ENCODE data around the gene PTPRT. TPM values are rescaled to one million over a fixed set of nuclear protein-coding genes. Genes with fewer than 3 reads are reported as not detected.

PTPRT gene
- total RNA-seq, 1 donor from 2014 or later, result not detected

GRCh38 chr20:43052532-43052931, 137.2 kb downstream of the PTPRT start:
- peaks cover 6% of the 10 kb centered on the region for H3K9me3 Mint-ChIP-seq (ENCODE audit: low read depth)
- no peaks in the 10 kb centered on the region for H3K27me3 Mint-ChIP-seq (ENCODE audit: low read depth)
- no peak overlapping the region for H3K27ac Mint-ChIP-seq (ENCODE audit: unreplicated experiment)
- DNase-seq (ENCODE audit: low spot score), result no peak
- no peaks in the 10 kb centered on the region for H3K4me1 Mint-ChIP-seq (ENCODE audit: low read depth)
- H3K4me3 Mint-ChIP-seq (ENCODE audit: unreplicated experiment), result no peak overlapping the region
- H3K36me3 Mint-ChIP-seq (ENCODE audit: low read depth), result no peaks in the 10 kb centered on the region
- TF ChIP-seq CTCF (IDR thresholded peaks at IDR 0.05), result no peak

GRCh38 chr20:43046966-43047365, 142.7 kb downstream of the PTPRT start:
- Mint-ChIP-seq H3K4me3 (ENCODE audit: unreplicated experiment) (no peak overlapping the region), H3K27ac (ENCODE audit: unreplicated experiment) (no peak overlapping the region), H3K9me3 (ENCODE audit: low read depth) (peaks cover 15% of the 10 kb centered on the region), H3K4me1 (ENCODE audit: low read depth) (no peaks in the 10 kb centered on the region), H3K27me3 (ENCODE audit: low read depth) (no peaks in the 10 kb centered on the region), H3K36me3 (ENCODE audit: low read depth) (no peaks in the 10 kb centered on the region)
- no peak for DNase-seq (ENCODE audit: low spot score)
- no peak for TF ChIP-seq CTCF (IDR thresholded peaks at IDR 0.05)

- H3K27me3 Mint-ChIP-seq (ENCODE audit: low read depth), result no peaks in the 10 kb centered on the region
- no peak for TF ChIP-seq CTCF (IDR thresholded peaks at IDR 0.05)
- no peak for DNase-seq (ENCODE audit: low spot score)
- peaks cover 15% of the 10 kb centered on the region for H3K9me3 Mint-ChIP-seq (ENCODE audit: low read depth)
- no peaks in the 10 kb centered on the region for H3K4me1 Mint-ChIP-seq (ENCODE audit: low read depth)
- no peak overlapping the region for H3K4me3 Mint-ChIP-seq (ENCODE audit: unreplicated experiment)
- H3K36me3 Mint-ChIP-seq (ENCODE audit: low read depth), result no peaks in the 10 kb centered on the region
- no peak overlapping the region for H3K27ac Mint-ChIP-seq (ENCODE audit: unreplicated experiment)
Observed at GRCh38 chr20:43043887-43044286, 145.8 kb downstream of the PTPRT start.

GRCh38 chr20:43040427-43040826, 149.3 kb downstream of the PTPRT start:
- DNase-seq (ENCODE audit: low spot score), result no peak
- H3K36me3 Mint-ChIP-seq (ENCODE audit: low read depth), result no peaks in the 10 kb centered on the region
- H3K4me1 Mint-ChIP-seq (ENCODE audit: low read depth), result no peaks in the 10 kb centered on the region
- TF ChIP-seq CTCF (IDR thresholded peaks at IDR 0.05), result no peak
- no peaks in the 10 kb centered on the region for H3K27me3 Mint-ChIP-seq (ENCODE audit: low read depth)
- H3K9me3 Mint-ChIP-seq (ENCODE audit: low read depth), result peaks cover 3% of the 10 kb centered on the region
- no peak overlapping the region for H3K27ac Mint-ChIP-seq (ENCODE audit: unreplicated experiment)
- H3K4me3 Mint-ChIP-seq (ENCODE audit: unreplicated experiment), result no peak overlapping the region

GRCh38 chr20:43037605-43038309, 151.9 kb downstream of the PTPRT start:
- Mint-ChIP-seq H3K36me3 (ENCODE audit: low read depth) (no peaks in the 10 kb centered on the region), H3K27me3 (ENCODE audit: low read depth) (no peaks in the 10 kb centered on the region), H3K4me1 (ENCODE audit: low read depth) (no peaks in the 10 kb centered on the region), H3K9me3 (ENCODE audit: low read depth) (peaks cover 2% of the 10 kb centered on the region), H3K27ac (ENCODE audit: unreplicated experiment) (no peak overlapping the region), H3K4me3 (ENCODE audit: unreplicated experiment) (no peak overlapping the region)
- TF ChIP-seq CTCF (IDR thresholded peaks at IDR 0.05), result no peak
- no peak for DNase-seq (ENCODE audit: low spot score)

Measured in chondrocyte (in vitro differentiated cells).